Neural crest cell (in vitro differentiated cells): Measurements from ENCODE around the gene ST6GALNAC4. TPM values are rescaled to one million over a fixed set of nuclear protein-coding genes. Genes with fewer than 3 reads are reported as not detected.
A peak's percentile ranks its signal among the peaks of the same experiment; 100 is the strongest.

Source experiments
- DNase-seq: peaks from one replicate; pipeline ENCODE4 v3.0.0; 2021; ENCODE audit warnings: low read depth, mixed read lengths, low spot score
- H3K27ac Mint-ChIP-seq: one replicate; pipeline ENCODE4 v1.8.0; 2021; ENCODE audit warnings: mild to moderate bottlenecking, mixed read lengths; ENCODE audit not compliant: unreplicated experiment
- H3K27me3 Mint-ChIP-seq: 2 replicates; pipeline ENCODE4 v1.8.0; 2021; ENCODE audit warnings: low read depth, mild to moderate bottlenecking, mixed read lengths
- H3K36me3 Mint-ChIP-seq: 2 replicates; pipeline ENCODE4 v1.8.0; 2021; ENCODE audit warnings: low read depth, mild to moderate bottlenecking, mixed read lengths
- H3K4me1 Mint-ChIP-seq: 2 replicates; pipeline ENCODE4 v1.8.0; 2021; ENCODE audit warnings: mixed read lengths
- H3K4me3 Mint-ChIP-seq: one replicate; pipeline ENCODE4 v1.8.0; 2021; ENCODE audit warnings: mild to moderate bottlenecking, mixed read lengths
- H3K9me3 Mint-ChIP-seq: 2 replicates; pipeline ENCODE4 v1.8.0; 2021; ENCODE audit warnings: mixed read lengths
- CTCF ChIP-seq: fragments of 200-600 bp; sonication (generic); conservative IDR thresholded peaks from 2 replicates; pipeline ENCODE4 v1.5.0; 2021; ENCODE audit warnings: antibody characterized with exemption, mild to moderate bottlenecking
- total RNA-seq: library from RNA; stranded (reverse); gene quantifications from 2 replicates; pipeline ENCODE4 v1.2.1, GENCODE V29; 2021

The ST6GALNAC4 gene
- total RNA-seq, 1 donor from 2014 or later, result 14.5 TPM

GRCh38 chr9:127912882-127913281 lies 4.0 kb downstream of the ST6GALNAC4 start:
- H3K9me3 Mint-ChIP-seq, result no peaks in the 10 kb centered on the region
- no peak for TF ChIP-seq CTCF
- no peak for DNase-seq

GRCh38 chr9:127912296-127912695 lies 4.5 kb downstream of the ST6GALNAC4 start:
- no peak overlapping the region for H3K27ac Mint-ChIP-seq
- peaks cover 5% of the 10 kb centered on the region for H3K36me3 Mint-ChIP-seq
- TF ChIP-seq CTCF, result no peak
- H3K4me3 Mint-ChIP-seq, result no peak overlapping the region
- no peaks in the 10 kb centered on the region for H3K27me3 Mint-ChIP-seq
- no peak for DNase-seq
- no peaks in the 10 kb centered on the region for H3K4me1 Mint-ChIP-seq
- no peaks in the 10 kb centered on the region for H3K9me3 Mint-ChIP-seq

More at GRCh38 chr9:127912882-127913281, 4.0 kb downstream of the ST6GALNAC4 start:
- no peaks in the 10 kb centered on the region for H3K27me3 Mint-ChIP-seq
- no peaks in the 10 kb centered on the region for H3K4me1 Mint-ChIP-seq
- no peak overlapping the region for H3K27ac Mint-ChIP-seq
- peaks cover 5% of the 10 kb centered on the region for H3K36me3 Mint-ChIP-seq
- peak overlapping the region; percentile 29 for H3K4me3 Mint-ChIP-seq

GRCh38 chr9:127910613-127911205 lies 6.1 kb downstream of the ST6GALNAC4 start:
- DNase-seq, result no peak
- H3K27ac Mint-ChIP-seq, result peak overlapping the region; percentile 63
- no peaks in the 10 kb centered on the region for H3K27me3 Mint-ChIP-seq
- no peak overlapping the region for H3K4me3 Mint-ChIP-seq
- no peak for TF ChIP-seq CTCF
- H3K9me3 Mint-ChIP-seq, result no peaks in the 10 kb centered on the region
- H3K4me1 Mint-ChIP-seq, result no peaks in the 10 kb centered on the region
- peaks cover 5% of the 10 kb centered on the region for H3K36me3 Mint-ChIP-seq

GRCh38 chr9:127909839-127910273 lies 7.0 kb downstream of the ST6GALNAC4 start:
- H3K36me3 Mint-ChIP-seq, result peaks cover 5% of the 10 kb centered on the region
- no peak overlapping the region for H3K4me3 Mint-ChIP-seq
- no peak for DNase-seq
- no peak overlapping the region for H3K27ac Mint-ChIP-seq
- no peak for TF ChIP-seq CTCF
- no peaks in the 10 kb centered on the region for H3K9me3 Mint-ChIP-seq
- no peaks in the 10 kb centered on the region for H3K4me1 Mint-ChIP-seq
- no peaks in the 10 kb centered on the region for H3K27me3 Mint-ChIP-seq

- no peak overlapping the region for H3K27ac Mint-ChIP-seq
- no peak for DNase-seq
- no peaks in the 10 kb centered on the region for H3K27me3 Mint-ChIP-seq
- no peaks in the 10 kb centered on the region for H3K9me3 Mint-ChIP-seq
- H3K4me3 Mint-ChIP-seq, result no peak overlapping the region
- peaks cover 5% of the 10 kb centered on the region for H3K36me3 Mint-ChIP-seq
- no peak for TF ChIP-seq CTCF
- peaks cover 10% of the 10 kb centered on the region for H3K4me1 Mint-ChIP-seq
Observed at GRCh38 chr9:127908660-127908926, 8.2 kb downstream of the ST6GALNAC4 start.
